Endothelial cell of umbilical vein (primary cell): ENCODE measurements around the gene EZH1. TPM values are rescaled to one million over a fixed set of nuclear protein-coding genes. Genes with fewer than 3 reads are reported as not detected.

Source experiments
- BruUV-seq: library from RNA; stranded (reverse); fragments of 400-500 nt; replicated peaks from 2 replicates; lab custom pipeline; 2021; lab: Mats Ljungman, UMichigan
- CTCF ChIA-PET: fragments of 300-600, 350-600 bp; sonication (Branson Sonifier 250); formaldehyde crosslinking; loops from one replicate; lab custom pipeline; 2021; ENCODE audit warnings: antibody characterized with exemption, inconsistent platforms; lab: Charles Lee
- POLR2A ChIA-PET: fragments of 300-600, 350-600 bp; sonication (Branson Sonifier 250); formaldehyde crosslinking; loops from one replicate; lab custom pipeline; 2021; ENCODE audit warnings: antibody characterized with exemption, inconsistent platforms; lab: Charles Lee
- DNase-seq: peaks from one replicate; pipeline ENCODE4 v3.0.0-alpha.2; 2011; ENCODE audit warnings: low read depth, low spot score
- FAIRE-seq: peaks from 2 replicates; lab custom pipeline; 2011; peaks lifted over from hg19 to GRCh38; lab: Jason Lieb, UNC
- H2AFZ ChIP-seq: 2 replicates; pipeline ENCODE4 v1.6.0; 2012; ENCODE audit warnings: low read depth, low read length, control low read depth, inconsistent platforms
- H3K27ac ChIP-seq: 2 replicates; pipeline ENCODE4 v1.5.1; 2011; ENCODE audit warnings: low read depth, mild to moderate bottlenecking, control low read depth, low read length, moderate library complexity; ENCODE audit not compliant: insufficient read depth
- H3K27me3 ChIP-seq, 2 experiments: 2 replicates each; pipeline versions ENCODE4 v1.6.0 to v1.6.1; 2011; ENCODE audit warnings: low read length in 2 of 2, mixed read lengths in 1 of 2; ENCODE audit not compliant: control insufficient read depth in 2 of 2, insufficient read depth in 2 of 2
- H3K36me3 ChIP-seq, 2 experiments: 2 replicates in 1 of 2; 3 replicates in 1 of 2; pipeline ENCODE4 v1.5.1; 2011; ENCODE audit warnings: low read length in 2 of 2, mild to moderate bottlenecking in 1 of 2, moderate library complexity in 1 of 2; ENCODE audit not compliant: control insufficient read depth in 2 of 2, insufficient read depth in 2 of 2; ENCODE audit errors: extremely low read depth in 1 of 2
- H3K4me1 ChIP-seq: 3 replicates; pipeline ENCODE4 v1.5.1; 2011; ENCODE audit warnings: mild to moderate bottlenecking, low read length; ENCODE audit not compliant: control insufficient read depth, insufficient read depth; ENCODE audit errors: extremely low read depth
- H3K4me2 ChIP-seq: 2 replicates; pipeline ENCODE4 v1.6.1; 2011; ENCODE audit warnings: low read length, control low read depth, mixed read lengths; ENCODE audit not compliant: insufficient read depth
- H3K4me3 ChIP-seq, 3 experiments: fragments of 200-600 bp in 1 of 3; sonication (generic), shearing (Covaris generic) in 1 of 3; replicated peaks in 1 of 3; 2 replicates each; pipeline ENCODE4 v1.5.1; 2011 to 2016; ENCODE audit warnings: control low read depth in 3 of 3, low read length in 3 of 3, mild to moderate bottlenecking in 2 of 3, inconsistent platforms in 1 of 3, low read depth in 1 of 3, moderate library complexity in 1 of 3; ENCODE audit not compliant: insufficient read depth in 1 of 3
- H3K79me2 ChIP-seq: 2 replicates; pipeline ENCODE4 v1.6.0; 2012; ENCODE audit warnings: low read length, inconsistent platforms; ENCODE audit not compliant: control insufficient read depth, insufficient read depth
- H3K9ac ChIP-seq: replicated peaks from 2 replicates; pipeline ENCODE3; 2011; ENCODE audit warnings: low read length, control low read depth; ENCODE audit not compliant: insufficient read depth; ENCODE audit errors: extremely low read depth
- H3K9me1 ChIP-seq: replicated peaks from 3 replicates; pipeline ENCODE4 v1.6.0; 2011; ENCODE audit warnings: mild to moderate bottlenecking, low read length; ENCODE audit not compliant: control insufficient read depth, insufficient read depth; ENCODE audit errors: extremely low read depth
- H3K9me3 ChIP-seq: replicated peaks from 2 replicates; pipeline ENCODE4 v1.5.1; 2012; ENCODE audit warnings: low read length, inconsistent platforms; ENCODE audit not compliant: control insufficient read depth, insufficient read depth
- H4K20me1 ChIP-seq: replicated peaks from 2 replicates; pipeline ENCODE3; 2011; ENCODE audit warnings: mild to moderate bottlenecking, low read length; ENCODE audit not compliant: control insufficient read depth, insufficient read depth; ENCODE audit errors: extremely low read depth
- GATA2 ChIP-seq: IDR thresholded peaks from 2 replicates; pipeline ENCODE4 v1.7.0; 2011; ENCODE audit warnings: low read depth, mild to moderate bottlenecking, moderate library complexity, mixed read lengths, low read length; ENCODE audit not compliant: insufficient read length, insufficient read depth
- JUN ChIP-seq: IDR thresholded peaks from 2 replicates; pipeline ENCODE4 v1.6.1; 2011; ENCODE audit warnings: borderline replicate concordance, low read depth; ENCODE audit not compliant: insufficient read length, insufficient read depth
- dilution Hi-C: fragments of 300-500 bp; cut with MboI; formaldehyde crosslinking; loops from one replicate; pipeline ENCODE4 v1.15.0; 2019; ENCODE audit warnings: low sequenced_read_pairs; ENCODE audit not compliant: extremely low pct_ligation_motif_present
- intact Hi-C: fragments of 100-400 bp; cut with micrococcal nuclease; formaldehyde crosslinking; loops from one replicate; pipeline ENCODE4 v1.10.0; 2022
- polyA plus RNA-seq, 4 experiments: library from polyadenylated mRNA; depleted of rRNA in 3 of 4; stranded (reverse) in 3 of 4; unstranded in 1 of 4; fragments of >200 nt; gene quantifications; 2 replicates each; pipeline versions ENCODE4 v1.2.1 to v1.2.3, GENCODE V29; 2011 to 2012; ENCODE audit warnings: missing spikeins in 1 of 4
- total RNA-seq: library from RNA; stranded (reverse); gene quantifications from 2 replicates; pipeline ENCODE4 v1.2.3, GENCODE V29; 2021
- TF ChIP-seq, protein P1 (sequence below), 2 donors: IDR thresholded peaks; 1 replicate in 1 of 2; 2 replicates in 1 of 2; pipeline ENCODE4 v1.5.1; 2011; ENCODE audit warnings: low read length in 2 of 2, mild to moderate bottlenecking in 2 of 2, moderate library complexity in 2 of 2, control low read depth in 1 of 2, inconsistent platforms in 1 of 2, low read depth in 1 of 2; ENCODE audit not compliant: insufficient read depth in 1 of 2; ENCODE audit errors: extremely low read depth in 1 of 2

The EZH1 gene
- total and polyA plus RNA-seq, 2 donors (not counting 3 experiments of a cell fraction or from before 2014, with no cell fraction given), result 31.4 to 33.7 TPM

DNA sequence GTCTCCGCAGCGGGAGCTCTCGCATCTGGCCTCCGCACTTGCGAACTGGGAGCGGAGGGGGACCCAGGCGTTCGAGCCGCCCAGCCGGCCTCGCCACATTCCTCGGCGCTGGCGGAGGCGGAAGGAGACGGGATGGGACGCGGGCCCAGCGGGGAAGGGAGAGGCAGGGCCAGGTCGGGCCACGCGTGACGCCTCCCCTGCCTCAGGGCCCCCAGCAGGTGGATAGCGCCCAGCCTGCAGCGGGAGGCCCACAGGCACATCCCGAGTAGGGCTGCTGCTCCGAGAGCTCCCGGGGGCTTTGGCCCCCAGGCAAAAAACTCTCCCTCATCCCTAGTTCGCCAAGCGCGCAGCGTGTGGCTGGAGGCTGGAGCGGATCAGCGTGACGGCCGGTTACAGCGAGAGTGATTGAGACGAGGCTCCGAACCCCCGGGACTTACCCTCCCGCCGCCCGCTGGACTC, 68.8 kb downstream of the EZH1 start:
- POLR2A ChIA-PET, result interaction anchor here (1.4 kb wide), 1 partner anchor 67 kb away, joined by 5 read pairs; the partner anchor contains the start of genes RETREG3 and TUBG1
- FAIRE-seq, result peak; percentile 44

More for the DNA sequence above, 68.8 kb downstream of the EZH1 start:
- Histone ChIP-seq H3K36me3 (peaks cover 3 to 13% of the 10 kb centered on the region in 2 experiments), H3K27ac (no peak overlapping the region), H4K20me1 (no peaks in the 10 kb centered on the region), H3K9ac (peak overlapping the region; percentile 44), H3K4me3 (peak overlapping the region; percentile 57 to 87 (median 70)), H3K9me1 (no peaks in the 10 kb centered on the region), H3K4me2 (peak overlapping the region; percentile 68), H3K9me3 (no peaks in the 10 kb centered on the region), H3K27me3 (no peaks in the 10 kb centered on the region), H3K4me1 (peaks cover 33% of the 10 kb centered on the region), H2AFZ (peak overlapping the region; percentile 80), H3K79me2 (no peaks in the 10 kb centered on the region)
- BruUV-seq, result no TSS peak
- TF ChIP-seq JUN (no peak), GATA2 (no peak)
- TF ChIP-seq, protein P1, sequence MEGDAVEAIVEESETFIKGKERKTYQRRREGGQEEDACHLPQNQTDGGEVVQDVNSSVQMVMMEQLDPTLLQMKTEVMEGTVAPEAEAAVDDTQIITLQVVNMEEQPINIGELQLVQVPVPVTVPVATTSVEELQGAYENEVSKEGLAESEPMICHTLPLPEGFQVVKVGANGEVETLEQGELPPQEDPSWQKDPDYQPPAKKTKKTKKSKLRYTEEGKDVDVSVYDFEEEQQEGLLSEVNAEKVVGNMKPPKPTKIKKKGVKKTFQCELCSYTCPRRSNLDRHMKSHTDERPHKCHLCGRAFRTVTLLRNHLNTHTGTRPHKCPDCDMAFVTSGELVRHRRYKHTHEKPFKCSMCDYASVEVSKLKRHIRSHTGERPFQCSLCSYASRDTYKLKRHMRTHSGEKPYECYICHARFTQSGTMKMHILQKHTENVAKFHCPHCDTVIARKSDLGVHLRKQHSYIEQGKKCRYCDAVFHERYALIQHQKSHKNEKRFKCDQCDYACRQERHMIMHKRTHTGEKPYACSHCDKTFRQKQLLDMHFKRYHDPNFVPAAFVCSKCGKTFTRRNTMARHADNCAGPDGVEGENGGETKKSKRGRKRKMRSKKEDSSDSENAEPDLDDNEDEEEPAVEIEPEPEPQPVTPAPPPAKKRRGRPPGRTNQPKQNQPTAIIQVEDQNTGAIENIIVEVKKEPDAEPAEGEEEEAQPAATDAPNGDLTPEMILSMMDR (IDR thresholded peaks at IDR 0.05; ENCODE audit: extremely low read depth in 1 of 2, insufficient read depth in 1 of 2, low read depth in 1 of 2, low read length in 2 of 2), result no peak
- CTCF ChIA-PET, result interaction anchor here (0.7 to 8.3 kb wide), 12 partner anchors 9 to 326 kb away, joined by 3 to 235 read pairs (median 6); partner anchors contain the start of genes BECN1, NAGLU, PSMC3IP and RETREG3
- dilution Hi-C loops, result no loop called here
- intact Hi-C loops, result loop anchor here (2.0 to 5.0 kb wide), 4 partner anchors 15 to 354 kb away; partner anchors contain the start of genes RPL27 and WNK4
- DNase-seq, result peak; percentile 45
